Activated gamma-delta T cell treated with anti-CD3 and anti-CD28 coated beads, Interleukin-2, amount 50 U/mL, for 16 hours (primary cell): Measurements from ENCODE around the gene CACNA2D2.

ENCODE experiments used
- DNase-seq: peaks from one replicate; pipeline ENCODE4 v3.0.0-alpha.2; 2020; ENCODE audit warnings: low read depth

CACNA2D2 gene

GRCh38 chr3:50427217-50427616 lies 76.2 kb downstream of the CACNA2D2 start:
- DNase-seq: no peak

- no peak for DNase-seq
Observed at GRCh38 chr3:50425911-50426310, 77.5 kb downstream of the CACNA2D2 start.

- DNase-seq: no peak
Observed at GRCh38 chr3:50423543-50423942, 79.9 kb downstream of the CACNA2D2 start.

- DNase-seq: no peak
Observed at GRCh38 chr3:50422153-50422552, 81.3 kb downstream of the CACNA2D2 start.

- DNase-seq: no peak
Observed at GRCh38 chr3:50419595-50420370, 83.7 kb downstream of the CACNA2D2 start.

DNA sequence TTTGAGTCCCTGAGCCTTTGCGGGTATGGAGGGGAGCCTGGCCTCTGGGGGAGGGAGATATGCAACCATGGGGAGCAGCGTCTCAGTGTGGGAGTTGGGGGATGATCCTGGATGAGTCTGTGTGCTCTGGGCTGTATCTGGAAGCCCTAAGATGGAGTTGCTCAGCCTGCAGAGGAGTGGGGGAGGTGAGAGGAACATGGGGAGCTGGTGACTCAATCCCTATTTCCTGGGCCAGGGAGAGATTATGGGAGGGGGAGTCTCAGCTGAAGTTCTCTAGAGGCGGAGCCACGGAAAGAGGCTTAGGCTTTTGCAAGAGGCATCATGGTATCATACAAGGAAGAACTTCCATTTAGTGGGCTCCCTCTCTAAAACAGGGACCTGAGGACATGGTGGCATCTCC lies 84.6 kb downstream of the CACNA2D2 start:
- no peak for DNase-seq

DNA sequence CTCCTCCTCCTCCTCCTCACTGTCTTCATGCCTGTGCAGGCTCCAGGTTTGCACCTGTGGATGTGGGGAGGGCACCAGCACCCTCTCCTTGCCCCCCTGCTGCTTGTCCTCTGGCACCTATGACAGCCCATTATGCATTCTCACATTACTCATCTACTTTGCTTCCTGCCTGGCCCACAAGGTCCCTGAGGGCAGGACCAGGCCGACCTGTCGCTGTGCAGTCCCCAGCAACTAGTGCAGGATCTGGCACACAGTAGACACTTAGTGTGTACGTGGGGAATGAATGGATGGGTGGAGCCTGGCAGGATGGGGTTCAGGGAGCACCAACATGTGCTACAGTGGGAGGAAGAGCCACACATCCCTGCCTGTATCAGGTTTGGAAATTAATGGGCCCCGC lies 85.8 kb downstream of the CACNA2D2 start:
- no peak for DNase-seq

- DNase-seq: no peak
Observed at GRCh38 chr3:50416736-50417636, 86.4 kb downstream of the CACNA2D2 start.

DNA sequence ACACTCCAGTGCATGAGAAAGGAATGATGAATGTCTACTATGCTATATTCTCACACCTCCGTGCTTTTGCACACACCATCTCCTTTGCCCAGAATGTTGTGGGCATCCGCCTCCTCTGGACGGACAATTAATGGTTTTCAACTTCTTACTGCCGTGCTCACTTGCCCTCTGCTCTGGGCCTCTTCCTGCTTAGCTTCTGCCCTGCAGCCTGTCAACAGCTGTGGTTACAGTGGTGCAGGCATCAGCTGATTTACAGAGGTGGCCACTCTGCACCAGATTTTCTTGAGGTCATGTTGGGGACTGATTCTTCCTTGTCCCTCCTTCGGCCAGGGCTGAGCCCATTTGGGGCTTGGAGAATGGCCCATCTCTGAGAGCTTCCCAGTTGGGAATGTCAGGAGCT lies 87.6 kb downstream of the CACNA2D2 start:
- no peak for DNase-seq

DNA sequence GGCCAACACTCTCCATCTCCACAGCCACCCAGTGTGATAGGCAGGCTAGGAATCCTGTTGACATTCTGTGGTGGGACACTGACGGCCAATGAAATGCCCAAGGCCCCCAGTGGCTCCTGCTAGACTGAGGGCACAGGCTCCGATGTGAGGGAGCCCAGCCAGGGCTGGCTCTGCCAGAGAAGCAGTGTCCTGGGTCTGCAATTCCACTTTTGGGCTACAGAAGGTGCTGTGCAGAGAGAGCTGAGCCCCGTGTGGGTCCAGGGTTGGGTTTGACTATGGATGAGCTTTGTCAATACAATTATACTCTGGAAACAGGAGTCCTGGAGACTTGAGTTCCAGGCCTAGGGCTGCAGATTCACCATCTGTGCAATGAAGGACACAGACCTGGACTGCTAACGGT lies 88.4 kb downstream of the CACNA2D2 start:
- DNase-seq: no peak

- no peak for DNase-seq
Observed at GRCh38 chr3:50414616-50415015, 88.8 kb downstream of the CACNA2D2 start.

DNA sequence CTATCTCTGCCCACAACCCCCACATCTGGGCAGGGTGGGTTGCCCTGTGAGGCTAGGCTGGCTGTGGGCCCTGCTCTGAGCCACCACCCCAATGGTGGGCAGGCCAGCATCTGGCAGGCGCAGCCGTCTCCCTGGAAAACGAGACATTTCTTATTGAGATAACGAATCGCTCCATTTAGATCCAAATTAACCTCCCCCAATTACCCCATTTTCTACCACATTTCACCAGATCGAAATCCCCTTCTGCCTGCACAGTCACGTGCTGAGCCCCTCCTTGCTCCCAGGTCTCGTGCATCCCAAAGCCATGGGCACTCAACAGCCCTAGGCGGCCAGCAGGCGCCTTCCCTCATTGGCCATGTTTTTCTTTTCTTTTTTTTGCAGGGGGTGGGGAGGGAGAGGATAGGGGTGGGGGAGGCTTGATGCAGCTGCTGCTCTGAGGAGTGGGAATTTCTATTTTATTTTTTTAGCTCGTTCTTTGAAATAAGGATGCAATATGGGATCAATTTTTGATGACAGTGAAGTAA lies 91.1 kb downstream of the CACNA2D2 start:
- no peak for DNase-seq

- DNase-seq: no peak
Observed at GRCh38 chr3:50411229-50411628, 92.2 kb downstream of the CACNA2D2 start.

DNA sequence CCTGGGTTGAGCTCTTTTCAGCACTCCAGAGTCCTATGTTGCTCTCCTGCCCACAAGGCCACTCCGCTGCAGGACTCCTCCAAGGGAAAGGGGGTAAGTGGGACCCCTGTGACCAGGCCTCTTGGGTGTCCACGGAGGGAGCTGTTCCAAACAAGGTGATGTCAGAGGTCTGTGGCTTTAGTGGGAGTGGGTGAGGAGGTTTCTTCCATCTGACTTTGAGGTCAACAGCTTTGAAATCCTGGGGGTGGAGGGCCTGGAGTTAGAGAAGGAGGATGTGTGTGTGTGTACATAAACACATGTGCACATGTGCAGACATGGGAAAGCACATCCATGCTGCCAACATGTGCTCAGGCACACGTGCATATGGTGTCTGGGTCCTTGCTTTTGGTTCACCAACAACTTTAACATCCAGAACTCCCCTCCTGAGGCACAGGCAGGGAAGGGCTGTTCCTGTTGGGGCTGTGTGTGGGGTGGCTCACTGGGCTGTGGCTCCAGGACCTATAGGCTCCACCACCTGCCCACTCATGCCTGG lies 92.8 kb downstream of the CACNA2D2 start:
- no peak for DNase-seq

GRCh38 chr3:50410185-50410584 lies 93.2 kb downstream of the CACNA2D2 start:
- DNase-seq: no peak

DNA sequence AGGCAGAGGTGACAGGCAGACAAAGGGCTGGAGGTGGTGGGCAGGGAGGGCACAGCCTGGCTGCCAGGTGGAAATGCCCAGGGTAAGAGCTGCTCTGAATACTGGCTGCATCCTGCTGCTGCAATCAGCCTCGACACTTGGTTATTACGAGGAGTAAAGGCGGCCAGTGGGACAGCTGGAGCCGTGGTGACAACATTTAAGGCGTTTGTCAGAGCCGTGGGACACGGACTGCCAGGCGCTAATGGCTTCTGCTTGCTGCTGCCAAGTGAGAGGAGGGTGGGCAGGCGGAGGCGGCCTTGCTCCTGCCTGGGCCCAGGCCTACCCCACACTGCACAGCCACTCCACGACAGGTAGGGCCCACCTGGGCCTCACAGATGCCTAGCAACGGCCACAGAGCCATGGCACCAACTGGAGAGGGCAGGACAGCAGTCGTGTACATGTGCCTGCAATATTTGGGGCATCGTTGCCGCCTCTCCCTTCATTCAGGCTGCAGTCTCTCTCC lies 94.9 kb downstream of the CACNA2D2 start:
- no peak for DNase-seq

- no peak for DNase-seq
Observed at GRCh38 chr3:50406487-50406886, 96.9 kb downstream of the CACNA2D2 start.

GRCh38 chr3:50405249-50405648 lies 98.2 kb downstream of the CACNA2D2 start:
- DNase-seq: no peak

DNA sequence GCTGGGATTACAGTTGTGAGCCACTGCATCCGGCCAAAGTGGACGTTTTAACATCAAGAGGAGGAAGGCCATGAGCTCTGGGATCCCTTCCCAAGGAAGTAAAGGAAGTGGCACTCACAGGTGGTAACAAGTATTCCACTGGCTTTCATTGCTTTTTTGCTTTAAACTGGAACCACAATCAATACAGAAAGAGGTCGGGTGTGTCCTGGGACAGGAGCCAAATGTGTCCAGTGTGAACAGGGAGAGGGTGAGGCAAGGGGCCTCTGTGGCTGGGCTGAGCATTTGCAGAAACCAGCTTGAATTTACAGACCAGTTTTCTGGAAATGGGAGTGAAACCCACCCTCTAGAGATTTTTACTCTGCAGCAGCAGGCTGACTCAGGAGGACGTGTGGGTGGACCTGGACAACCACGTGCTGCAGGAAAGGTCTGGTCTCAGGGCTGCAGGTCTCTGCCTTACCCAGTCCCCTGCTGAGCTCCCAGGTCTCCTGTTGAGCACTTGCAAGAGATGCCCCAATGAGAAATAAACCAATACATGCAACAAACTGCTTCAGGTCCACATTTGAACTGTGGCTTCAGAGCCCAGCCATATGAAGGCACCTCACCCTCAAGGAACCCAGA lies 101.3 kb downstream of the CACNA2D2 start:
- no peak for DNase-seq

- no peak for DNase-seq
Observed at GRCh38 chr3:50396502-50396901, 106.9 kb downstream of the CACNA2D2 start.

GRCh38 chr3:50395070-50395860 lies 108.2 kb downstream of the CACNA2D2 start:
- DNase-seq: no peak
